ENCODE data around the gene IMMT.

- TF ChIP-seq EZH2phosphoT487 (IDR thresholded peaks at IDR 0.05; ENCODE audit: borderline replicate concordance, low read length) (no peak), CTCF (conservative IDR thresholded peaks at IDR 0.05; ENCODE audit: low read depth, low read length) (no peak)
Observed at GRCh38 chr2:86230961-86231360, 35.7 kb upstream of the IMMT start.

Data from PC-3 (cell line).